DMS53 treated with DMSO at 0.1 percent for 48 hours (cell line): Measurements from ENCODE around the gene SNCB.
A peak's percentile ranks its signal among the peaks of the same experiment; 100 is the strongest.

Experiments
- DNase-seq: peaks from one replicate; lab custom pipeline; 2025; ENCODE audit not compliant: unreplicated experiment; lab: John Stamatoyannopoulos, UW

Gene SNCB

DNA sequence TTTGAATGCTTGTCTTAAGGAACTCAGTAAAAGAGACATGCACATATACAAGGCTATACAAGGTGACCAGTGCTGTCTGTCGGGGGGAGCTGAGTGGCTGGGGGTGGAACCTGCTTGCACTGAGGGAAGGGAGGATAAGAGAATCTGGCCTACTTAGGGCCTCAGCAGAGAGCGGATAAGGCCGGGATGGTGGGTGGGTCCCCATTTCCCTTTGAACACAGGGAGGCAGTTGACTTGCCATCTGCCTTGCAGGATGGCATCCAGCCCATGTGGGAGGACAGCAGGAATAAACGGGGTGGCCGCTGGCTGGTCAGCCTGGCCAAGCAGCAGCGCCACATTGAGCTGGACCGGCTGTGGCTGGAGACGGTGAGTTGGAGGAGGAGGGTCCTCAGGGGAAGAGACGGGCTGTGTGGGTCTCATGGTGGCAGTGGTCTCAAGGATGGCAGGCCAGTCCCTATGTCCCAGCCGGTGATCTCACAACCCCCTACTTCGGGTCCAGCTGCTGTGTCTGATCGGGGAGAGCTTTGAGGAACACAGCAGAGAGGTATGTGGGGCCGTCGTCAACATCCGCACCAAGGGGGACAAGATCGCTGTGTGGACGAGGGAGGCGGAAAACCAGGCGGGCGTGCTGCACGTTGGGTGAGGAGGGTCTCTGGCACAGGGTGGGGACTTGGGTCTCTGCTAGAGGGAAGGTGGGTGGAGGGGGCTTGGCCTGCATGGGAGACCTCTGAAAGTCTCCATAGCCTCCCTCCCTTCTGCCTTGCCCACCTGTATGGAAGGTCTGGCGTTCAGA lies 14.7 kb upstream of the SNCB start:
- DNase-seq = no peak

GRCh38 chr5:176644294-176644693 lies 14.0 kb upstream of the SNCB start:
- DNase-seq = no peak

DNA sequence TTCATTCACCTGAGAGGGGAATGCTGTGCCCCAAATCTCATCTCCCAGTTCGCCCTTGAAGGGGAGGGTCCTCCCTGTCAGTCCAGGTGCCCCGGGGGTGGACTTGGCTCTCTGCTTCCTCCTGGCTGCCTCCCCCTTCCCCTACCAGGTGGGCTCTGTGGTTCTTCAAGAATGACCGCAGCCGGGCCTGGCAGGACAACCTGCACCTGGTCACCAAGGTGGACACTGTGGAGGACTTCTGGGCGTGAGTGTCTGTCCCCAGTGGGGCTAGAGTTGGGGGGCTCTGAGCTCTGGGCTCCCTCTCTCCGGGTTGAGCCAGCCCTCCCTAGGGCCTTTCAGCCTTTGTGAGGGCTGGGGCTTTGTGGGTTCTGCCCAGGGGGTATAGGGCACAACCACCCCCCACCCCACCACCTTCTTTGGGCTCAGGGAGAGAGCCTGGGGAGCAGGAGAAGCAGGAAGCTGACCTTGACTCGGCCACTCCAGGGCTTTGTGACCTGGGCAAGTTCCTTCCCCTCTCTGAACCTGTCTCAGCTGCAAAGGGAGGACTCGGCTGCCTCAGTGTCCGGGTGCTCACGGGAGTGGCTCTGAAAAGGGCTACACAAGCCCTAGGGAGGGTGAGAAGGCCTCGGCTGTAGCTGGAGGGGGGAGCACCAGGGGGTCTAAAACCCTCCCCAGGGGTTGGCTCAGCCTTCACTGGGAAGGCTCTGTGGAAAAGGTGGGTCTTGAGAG lies 13.3 kb upstream of the SNCB start:
- DNase-seq = no peak

DNA sequence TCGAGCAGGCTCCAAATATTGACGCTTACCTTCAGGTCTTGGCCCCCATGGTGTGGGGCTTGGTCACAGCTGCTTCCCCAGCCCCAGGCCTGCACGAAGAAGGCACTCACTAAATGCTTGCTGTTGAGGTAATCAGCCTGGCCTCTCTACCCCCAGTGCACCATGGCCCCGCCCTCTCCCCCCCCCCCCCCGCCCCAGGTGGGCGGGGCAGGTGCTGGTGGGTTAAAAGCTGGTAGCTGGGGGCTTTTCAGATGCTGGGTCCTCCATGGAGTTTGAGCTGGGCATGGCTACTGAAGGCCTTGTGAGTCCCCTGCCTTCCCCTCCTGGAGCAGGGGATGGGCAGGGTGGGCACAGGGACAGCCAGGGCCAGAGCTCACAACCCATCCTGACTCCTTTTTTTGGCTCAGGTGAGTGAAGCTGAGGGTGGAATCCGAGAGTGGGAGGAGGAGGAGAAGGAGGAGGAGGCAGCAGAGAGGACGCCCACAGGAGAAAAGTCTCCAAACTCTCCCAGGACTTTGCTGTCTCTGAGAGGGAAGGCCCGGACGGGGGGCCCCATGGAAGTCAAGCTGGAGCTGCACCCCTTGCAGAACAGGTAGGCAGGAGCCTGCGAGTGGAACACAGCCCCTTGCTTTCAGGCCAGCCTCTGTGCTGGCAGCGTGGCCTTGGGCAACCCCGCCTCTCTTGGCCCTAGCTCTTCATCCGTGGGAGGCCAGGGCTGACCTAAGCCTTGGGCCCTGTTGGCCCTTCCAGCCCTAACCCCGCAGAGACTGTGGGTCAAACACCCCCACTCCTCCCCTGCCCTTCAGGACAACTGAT lies 12.5 kb upstream of the SNCB start:
- no peak for DNase-seq

DNA sequence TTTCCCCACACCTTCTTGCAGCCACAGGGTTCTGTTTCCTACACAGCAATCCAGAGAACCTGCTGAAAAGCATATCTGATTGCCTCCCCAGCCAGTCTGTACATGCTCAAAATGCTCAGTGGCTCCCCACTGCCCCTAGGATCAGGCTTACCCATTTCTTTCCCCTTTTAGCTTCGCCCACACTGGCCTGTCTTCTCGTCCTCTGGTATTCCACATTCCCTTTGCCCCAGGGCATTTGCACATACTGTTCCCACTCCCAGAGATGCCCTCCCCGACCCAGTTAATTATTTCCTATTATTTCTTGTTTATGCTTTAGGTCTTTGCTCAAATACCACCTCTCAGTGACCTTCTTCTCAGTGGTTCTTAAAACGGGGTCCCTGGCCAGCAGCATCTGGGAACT lies 10.3 kb upstream of the SNCB start:
- DNase-seq = no peak

GRCh38 chr5:176639981-176640380 lies 9.6 kb upstream of the SNCB start:
- no peak for DNase-seq

- no peak for DNase-seq
Observed at GRCh38 chr5:176639208-176639607, 8.9 kb upstream of the SNCB start.

- DNase-seq = no peak
Observed at GRCh38 chr5:176638437-176638836, 8.1 kb upstream of the SNCB start.

- DNase-seq = no peak
Observed at GRCh38 chr5:176637556-176637955, 7.2 kb upstream of the SNCB start.

DNA sequence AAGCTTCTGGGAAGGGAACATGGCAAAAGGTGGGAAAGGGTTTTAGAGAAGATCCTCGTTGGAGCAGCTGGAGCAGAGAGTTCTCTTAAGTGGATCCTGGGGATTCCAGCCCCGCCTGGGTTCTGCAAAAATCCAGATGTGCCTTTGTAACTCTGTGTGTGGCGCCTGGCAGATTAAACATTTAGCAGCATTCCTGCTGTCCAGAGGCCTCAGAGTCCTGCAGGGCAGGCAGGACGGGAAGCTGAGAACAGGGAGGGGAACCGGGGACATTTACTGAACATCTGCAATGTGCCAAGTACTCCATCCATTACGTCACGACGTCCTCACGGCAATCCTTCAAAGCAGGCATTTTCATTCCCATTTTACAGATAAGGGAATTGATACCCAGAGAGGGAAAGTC lies 6.1 kb upstream of the SNCB start:
- no peak for DNase-seq

DNA sequence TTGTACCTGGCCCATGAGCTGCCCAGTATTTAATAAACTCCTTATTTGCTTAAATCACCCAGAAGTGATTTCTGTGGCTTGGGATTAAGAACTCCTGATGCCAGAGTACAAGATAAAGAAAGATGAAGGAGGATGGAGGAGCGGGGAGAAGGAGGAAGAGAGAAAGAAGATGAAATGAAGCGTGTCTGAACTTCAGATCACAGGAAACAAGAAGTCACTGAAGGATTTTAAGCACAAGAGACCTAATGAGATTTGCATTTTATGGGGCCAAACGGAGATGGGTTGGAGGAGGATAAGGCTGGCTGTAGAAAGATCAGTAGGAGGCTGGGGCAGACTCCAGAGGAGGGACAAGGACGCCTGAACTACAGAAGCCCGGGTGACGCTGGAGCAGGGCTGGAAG lies 3.3 kb upstream of the SNCB start:
- DNase-seq = no peak

- DNase-seq = peak; percentile 72
Observed at GRCh38 chr5:176632745-176633144, 2.4 kb upstream of the SNCB start.

DNA sequence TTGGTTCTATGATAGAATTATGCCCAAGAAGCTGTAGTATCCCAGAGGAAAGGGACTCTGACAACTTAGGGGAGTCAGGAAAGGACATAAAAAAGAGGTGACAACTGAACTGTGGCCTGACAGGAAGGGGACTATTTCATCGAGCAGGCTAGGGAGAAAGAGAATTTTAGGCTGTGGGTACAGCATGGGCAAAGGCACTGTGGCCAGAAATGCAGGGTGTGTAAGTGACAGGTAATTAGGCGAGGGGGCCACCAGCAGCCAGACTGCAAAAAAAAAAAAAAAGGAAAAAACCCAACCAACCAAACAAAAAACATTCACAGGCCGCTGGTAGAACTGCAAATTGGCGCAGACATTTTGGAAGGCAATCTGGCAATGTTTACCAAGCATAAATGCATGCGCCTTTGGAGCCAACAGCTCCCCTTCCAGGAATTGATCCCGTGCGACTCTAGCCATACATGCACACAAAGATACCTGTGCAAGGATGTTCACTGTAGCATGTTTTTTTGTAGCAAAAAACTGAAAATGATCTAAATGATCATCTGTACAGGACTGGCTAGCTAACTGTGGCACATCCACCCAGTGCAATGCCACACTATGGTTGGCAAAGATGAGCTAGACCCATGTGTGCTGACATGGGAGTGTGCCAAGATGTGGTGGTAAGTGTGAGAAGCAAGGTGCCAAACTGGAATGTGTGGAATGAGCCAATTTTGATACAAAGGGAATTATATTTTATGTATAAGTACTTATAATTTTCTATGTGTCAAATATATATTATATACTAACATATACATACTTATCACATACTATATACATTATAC lies 1.3 kb upstream of the SNCB start:
- DNase-seq = no peak

DNA sequence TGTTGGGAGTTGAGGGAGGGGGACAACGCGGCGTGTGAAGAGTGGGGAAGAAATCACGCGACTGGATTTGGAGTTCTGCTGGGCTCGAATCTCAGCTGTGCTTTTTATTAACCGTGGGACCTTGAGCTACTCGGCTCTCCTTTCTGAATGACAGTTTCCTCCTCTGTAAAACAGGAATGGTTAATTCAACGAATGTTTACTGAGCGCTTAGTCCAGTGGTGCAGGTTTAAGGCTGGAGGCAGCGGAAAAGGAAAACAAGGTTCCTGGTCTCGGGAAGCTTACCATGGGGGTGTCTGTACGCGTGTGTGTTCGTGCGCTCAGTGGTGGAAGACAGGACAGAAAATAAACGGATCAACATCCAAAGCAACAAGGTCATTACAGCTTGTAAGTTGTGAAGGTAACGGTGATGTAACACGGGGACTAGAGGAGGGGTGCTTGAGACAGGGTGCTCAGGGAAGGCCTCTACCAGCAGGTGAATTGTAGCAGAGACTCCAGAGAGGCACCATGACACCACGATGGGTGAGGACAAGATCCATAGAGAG lies 418 bp upstream of the SNCB start:
- DNase-seq = peak; percentile 50

GRCh38 chr5:176629317-176629852 lies 949 bp downstream of the SNCB start:
- no peak for DNase-seq

DNA sequence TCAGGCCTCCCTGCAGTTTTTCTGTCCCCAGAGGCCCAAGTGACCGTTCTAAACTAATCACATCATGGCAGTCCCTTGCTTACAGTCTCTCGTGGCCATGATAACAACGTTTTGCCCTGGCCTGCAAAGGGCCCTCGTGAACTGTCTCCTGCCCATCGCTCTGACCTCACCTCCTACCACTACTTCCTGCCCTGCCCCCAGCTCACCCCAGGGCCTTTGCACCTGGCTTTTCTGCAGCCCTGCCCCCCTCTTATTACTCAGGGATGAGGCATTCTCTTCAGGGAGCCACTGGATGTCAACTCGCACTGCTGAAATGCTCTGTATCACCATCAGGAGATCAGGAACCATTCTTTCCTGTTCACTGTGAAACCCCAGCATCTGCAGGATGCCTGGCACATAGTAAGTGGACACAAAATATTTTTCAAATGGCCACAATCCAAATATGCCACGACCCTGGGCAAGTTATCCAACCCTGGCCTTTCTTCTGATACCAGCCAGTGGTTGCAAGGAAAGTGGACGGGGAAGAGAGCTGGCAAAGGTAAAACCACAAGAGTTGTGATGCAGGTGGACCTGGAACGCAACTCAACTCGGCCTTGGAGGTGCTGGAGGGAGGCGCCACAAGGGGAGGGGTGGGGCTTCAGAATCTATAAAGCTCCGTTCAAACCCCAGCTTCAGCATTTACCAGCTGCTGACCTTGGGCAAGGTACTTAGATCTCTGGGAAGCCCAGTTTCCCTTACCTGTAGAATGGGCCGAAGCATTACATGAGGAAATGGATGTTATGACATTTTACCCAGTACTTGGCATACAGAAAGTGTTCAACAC lies 1.7 kb downstream of the SNCB start:
- no peak for DNase-seq

GRCh38 chr5:176627582-176627981 lies 2.8 kb downstream of the SNCB start:
- DNase-seq = no peak

DNA sequence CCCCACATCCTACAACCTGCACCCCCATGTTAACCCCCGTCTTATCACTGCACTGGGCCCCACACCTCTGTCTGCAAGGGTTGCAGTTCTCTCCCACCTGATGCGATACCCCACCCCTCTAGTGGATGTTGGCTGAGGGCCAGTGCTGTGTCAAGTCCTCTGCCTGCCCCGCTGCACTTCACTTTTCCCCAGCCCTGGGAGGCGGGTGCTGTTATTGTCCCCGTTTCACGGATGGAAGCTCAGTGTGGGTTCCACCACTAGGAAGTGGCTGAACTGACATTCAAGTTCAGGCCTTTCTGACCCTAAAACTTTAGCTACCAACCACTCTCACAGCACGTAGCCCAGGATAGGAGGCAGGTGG lies 3.5 kb downstream of the SNCB start:
- DNase-seq = no peak
